ENCODE data around the gene WDR90. TPM values are rescaled to one million over a fixed set of nuclear protein-coding genes. Genes with fewer than 3 reads are reported as not detected.
A peak's percentile ranks its signal among the peaks of the same experiment; 100 is the strongest.

Gene WDR90
- total RNA-seq, 1 experiment from 2014 or later = 68.2 TPM

- H3K14ac ChIP-seq (ENCODE audit: insufficient read depth, low read length) = no peak overlapping the region; the same call in 1 of the 2 replicates
- no peak overlapping the region for H3K23ac ChIP-seq (ENCODE audit: insufficient read length, low read depth, low read length)
- Mint-ChIP-seq H3K4me1 (peaks cover 11 to 25% of the 10 kb centered on the region in 2 experiments), H3K27ac (no peak overlapping the region), H3K27me3 (ENCODE audit: low read depth) (peaks cover 2% of the 10 kb centered on the region; the same call in 1 of the 2 replicates), H3K4me3 (peak overlapping the region in 1 of 2 experiments; percentile 42; a peak in 1 of 5 replicates), H3K36me3 (ENCODE audit: insufficient read depth in 1 of 3, low read depth in 3 of 3) (peaks cover 0 to 9% (median 1%) of the 10 kb centered on the region in 3 experiments; a peak in 4 of 7 replicates), H3K9me3 (peaks cover 3% of the 10 kb centered on the region in 2 experiments; a peak in 2 of 5 replicates)
- TF ChIP-seq CTCF (conservative IDR thresholded peaks at IDR 0.05) = no peak
- no peak overlapping the region for H4K91ac ChIP-seq (ENCODE audit: insufficient read length, low read depth, low read length)
- no peak overlapping the region for H4K5ac ChIP-seq (ENCODE audit: insufficient read length, low read depth, low read length)
- H3K9ac ChIP-seq (ENCODE audit: extremely low read depth, insufficient read length, low read length) = no peak overlapping the region
- no peak overlapping the region for H2AK5ac ChIP-seq (ENCODE audit: insufficient read length, low read length)
- H3K4me1 ChIP-seq (ENCODE audit: insufficient read depth, low read length) = no peaks in the 10 kb centered on the region; the same call in 1 of the 2 replicates
- no peak overlapping the region for H3K56ac ChIP-seq (ENCODE audit: insufficient read length, low read depth, low read length)
- H2AFZ ChIP-seq (ENCODE audit: low read length) = no peak overlapping the region
- no peak overlapping the region for H2BK12ac ChIP-seq (ENCODE audit: insufficient read length, low read depth, low read length)
- H3K23me2 ChIP-seq (ENCODE audit: insufficient read length, low read depth, low read length, poor library complexity, severe bottlenecking) = peaks cover 13% of the 10 kb centered on the region
- H3K4ac ChIP-seq (ENCODE audit: low read depth, low read length) = no peak overlapping the region
- H3K9me3 ChIP-seq (ENCODE audit: control insufficient read depth, low read depth, low read length) = no peaks in the 10 kb centered on the region
- H3K18ac ChIP-seq (ENCODE audit: insufficient read length, low read depth, low read length) = no peak overlapping the region
- no peak overlapping the region for H2BK20ac ChIP-seq (ENCODE audit: low read depth, low read length, poor library complexity, severe bottlenecking)
- H2BK120ac ChIP-seq (ENCODE audit: low read depth, low read length, poor library complexity, severe bottlenecking) = no peak overlapping the region
- no peak overlapping the region for H3K4me2 ChIP-seq (ENCODE audit: insufficient read depth, insufficient read length, low read length)
- WGBS (ENCODE audit: extremely low coverage, insufficient read length, low lambda C conversion rate) = no CpG with 5 or more reads among the region's 9 CpGs
- no peak overlapping the region for H3K27ac ChIP-seq (ENCODE audit: insufficient read length, low read depth, low read length)
- H3T11ph ChIP-seq (ENCODE audit: low read length) = no peak overlapping the region
- no peak for DNase-seq
- no peak overlapping the region for H2BK15ac ChIP-seq (ENCODE audit: low read depth, low read length)
- H4K20me1 ChIP-seq (ENCODE audit: control insufficient read depth, insufficient read depth, insufficient read length) = no peaks in the 10 kb centered on the region
- no peak overlapping the region for H2BK5ac ChIP-seq (ENCODE audit: insufficient read length, low read length)
- H4K8ac ChIP-seq (replicated peaks; ENCODE audit: insufficient read length, low read depth, low read length) = no peak overlapping the region
- no peaks in the 10 kb centered on the region for H3K79me1 ChIP-seq (ENCODE audit: insufficient read depth, low read depth, low read length, poor library complexity, severe bottlenecking)
- H3K27me3 ChIP-seq (ENCODE audit: insufficient read depth, low read length) = no peaks in the 10 kb centered on the region
- H3K79me2 ChIP-seq (ENCODE audit: insufficient read depth, low read length) = peaks cover 2% of the 10 kb centered on the region; the same call in 1 of the 2 replicates
Observed at GRCh38 chr16:638836-639235, 10.3 kb upstream of the WDR90 start.
